Measurements from ENCODE around the gene DEFB114.
"Not testable (repeated sequence)": the region's sequence is repeated elsewhere in the genome, so short reads cannot be mapped to it uniquely, and the experiment has no call there.

Gene DEFB114

DNA sequence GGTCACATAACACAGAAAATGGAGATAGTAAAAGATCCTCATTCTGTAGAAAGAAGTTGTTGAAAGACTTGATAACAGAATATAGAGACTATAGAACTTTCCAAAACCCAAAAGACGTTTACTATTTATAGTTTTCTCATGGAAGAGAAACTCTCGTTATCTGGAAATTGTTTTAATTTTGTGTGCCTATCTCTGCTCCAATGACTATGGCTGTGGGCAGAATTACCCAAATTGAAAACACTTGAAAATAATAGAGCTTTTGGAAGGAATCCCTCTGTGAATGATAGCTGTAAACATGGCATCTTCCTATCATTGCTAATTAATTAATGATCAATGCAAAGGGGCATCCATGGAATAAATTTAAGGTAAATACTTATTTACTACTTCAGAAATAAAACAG is at the start of gene DEFB114:
TSS of gene DEFB114 (minus strand) at position 101 of the 400 bp plus-strand sequence. CDS start at position 42, 59 bp downstream.
- DNase-seq: no peak

- no peak for DNase-seq
These were observed 43.9 kb upstream of the DEFB114 start for GRCh38 chr6:50007819-50008218.

GRCh38 chr6:50003139-50003538 is 39.2 kb upstream of the DEFB114 start:
- no peak for DNase-seq

- no peak for DNase-seq
These were observed 31.3 kb upstream of the DEFB114 start for GRCh38 chr6:49995278-49995677.

- DNase-seq: no peak
These were observed 24.9 kb upstream of the DEFB114 start for GRCh38 chr6:49988900-49989299.

DNA sequence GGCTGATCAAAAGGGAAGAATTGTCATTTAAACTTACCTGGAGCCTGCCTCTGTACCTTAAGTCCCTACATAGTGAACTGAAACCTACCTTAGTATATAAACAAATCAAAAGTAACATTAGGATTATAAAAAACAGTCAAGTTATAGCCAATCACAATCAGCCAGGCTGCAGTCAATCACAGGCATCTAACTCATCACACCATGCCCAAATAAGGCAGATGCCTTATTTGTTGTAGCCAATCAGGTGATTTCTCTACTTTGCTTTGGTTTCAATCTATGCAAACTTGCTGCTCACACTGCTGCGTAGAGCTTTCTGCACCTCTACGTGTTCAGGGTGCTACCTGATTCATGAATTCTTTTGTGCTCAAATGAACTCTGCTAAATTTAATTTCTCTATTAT is 23.8 kb upstream of the DEFB114 start:
- no peak for DNase-seq

- DNase-seq: no peak
These were observed 22.6 kb upstream of the DEFB114 start for GRCh38 chr6:49986551-49986950.

DNA sequence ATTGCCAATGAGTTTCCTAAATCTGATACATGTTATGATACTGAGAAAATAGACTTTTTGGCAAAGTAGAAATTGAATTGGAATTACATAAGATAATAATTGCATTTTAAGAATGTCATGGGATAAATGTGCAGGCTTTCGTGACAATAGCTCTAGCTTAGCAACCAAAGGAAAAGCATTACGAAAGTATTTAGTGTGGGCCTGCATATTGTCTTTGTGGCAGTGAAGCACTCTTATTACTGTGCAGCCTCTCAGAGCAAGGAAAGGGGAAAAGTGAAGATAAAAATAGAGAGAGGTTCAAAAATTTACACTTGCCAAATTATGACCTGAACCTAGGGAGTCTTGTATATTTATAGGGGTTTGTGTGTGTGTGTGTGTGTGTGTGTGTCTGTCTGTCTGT is 18.1 kb upstream of the DEFB114 start:
- DNase-seq: no peak

- DNase-seq: no peak
These were observed 16.9 kb upstream of the DEFB114 start for GRCh38 chr6:49980898-49981297.

GRCh38 chr6:49979584-49979983 is 15.6 kb upstream of the DEFB114 start:
- no peak for DNase-seq

DNA sequence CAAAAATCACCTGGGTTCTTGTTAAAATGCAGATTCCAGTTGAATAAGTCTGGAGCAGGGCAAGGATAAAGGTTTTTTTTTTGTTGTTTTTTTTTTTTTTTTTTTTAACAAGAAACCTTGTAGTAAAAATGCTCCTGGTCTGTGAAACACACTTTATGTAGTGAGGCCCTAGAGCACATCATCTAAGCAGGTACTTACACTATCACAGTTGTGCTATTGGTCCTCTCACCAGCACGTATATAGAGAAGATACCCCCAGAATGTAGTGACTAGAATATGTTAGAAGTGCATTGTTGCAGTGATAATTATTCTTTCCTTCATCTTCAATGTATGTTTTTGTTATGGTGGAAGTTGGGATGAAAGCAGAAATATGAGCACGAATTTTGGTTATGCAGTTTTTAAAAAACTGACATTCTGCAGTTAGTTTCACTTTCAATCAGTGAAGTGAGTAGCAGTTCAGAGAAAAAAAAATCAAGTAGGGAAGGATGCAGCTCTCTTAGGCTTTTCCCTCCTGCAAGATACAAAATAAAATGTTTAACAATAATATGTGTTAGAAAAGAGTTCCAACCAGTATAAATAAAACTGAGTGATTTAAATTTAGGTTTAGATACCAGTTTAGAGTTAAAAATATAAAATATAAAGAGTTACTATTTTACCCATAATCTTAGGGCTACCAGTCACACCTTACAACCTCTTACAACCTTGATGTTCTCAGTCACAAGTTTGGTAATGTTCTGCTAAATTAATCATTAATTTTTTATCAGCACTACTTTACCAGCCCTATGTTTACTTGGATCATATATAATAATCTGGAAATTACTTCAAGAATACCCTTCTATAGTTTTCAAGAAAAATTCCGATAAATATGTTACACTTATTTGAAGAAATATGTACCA is 14.6 kb upstream of the DEFB114 start:
- DNase-seq: no peak

DNA sequence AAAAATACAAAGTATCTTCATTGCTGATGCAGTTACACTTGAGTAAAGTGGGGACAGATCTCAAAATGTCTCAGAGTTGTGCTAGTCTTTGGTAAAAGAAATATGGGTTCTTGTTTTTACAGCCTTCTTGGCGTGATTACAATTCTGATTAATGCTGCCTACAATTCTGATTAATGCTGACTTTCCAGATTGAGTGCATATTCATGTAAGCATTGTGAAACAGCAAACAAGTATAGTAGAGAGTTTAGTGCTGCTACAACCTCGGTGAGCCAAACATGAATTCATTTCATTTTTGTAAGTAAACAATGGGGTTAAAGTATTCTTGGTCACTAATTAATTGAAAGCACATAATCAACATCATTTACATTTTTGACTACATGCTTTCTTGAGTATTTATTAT is 5.6 kb upstream of the DEFB114 start, which contains the start of gene DEFB113:
TSS of gene DEFB113 (minus strand) at position 21 of the 400 bp plus-strand sequence. CDS start at position 21, 0 bp downstream.
- DNase-seq: no peak

DNA sequence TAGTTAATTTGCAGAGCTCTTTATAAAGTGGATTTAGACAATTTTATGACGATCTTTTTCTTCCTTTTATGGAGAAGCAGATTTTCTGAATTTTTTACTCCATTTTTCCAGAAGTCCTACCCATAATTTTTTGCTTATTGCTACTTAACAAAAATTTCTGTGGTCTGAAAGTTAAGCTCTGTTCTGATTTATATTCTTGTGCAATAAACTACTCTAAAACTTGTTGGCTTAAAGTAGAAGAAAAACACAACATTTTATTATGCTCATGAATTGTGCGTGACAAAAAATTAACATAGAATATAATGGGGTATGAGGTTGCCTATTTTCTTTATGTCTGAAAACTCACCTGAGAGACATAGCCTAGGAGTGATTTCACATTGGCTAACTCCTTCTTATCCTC is 2.9 kb upstream of the DEFB114 start:
- no peak for DNase-seq

GRCh38 chr6:49966334-49966733 is 2.4 kb upstream of the DEFB114 start:
- no peak for DNase-seq

- no peak for DNase-seq
These were observed 5.8 kb downstream of the DEFB114 start for GRCh38 chr6:49958180-49958579.

DNA sequence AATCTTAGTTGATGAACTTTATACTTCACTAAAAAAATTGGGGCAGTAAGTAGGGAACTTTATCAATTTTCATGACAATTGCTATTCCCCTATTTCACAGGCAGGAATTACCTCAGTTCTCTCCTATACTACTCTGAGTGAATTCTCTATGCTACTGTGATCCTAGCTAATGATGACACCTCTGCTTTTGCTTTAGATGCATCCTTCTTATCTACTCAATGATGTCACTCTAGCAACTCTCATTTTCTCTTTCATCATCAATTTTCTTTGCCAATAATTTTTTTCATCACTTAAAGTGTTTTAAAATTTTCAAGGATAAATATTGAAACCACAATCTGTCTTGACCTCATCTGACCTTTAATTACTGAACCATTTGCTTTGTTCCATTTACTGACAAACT is 8.1 kb downstream of the DEFB114 start:
- DNase-seq: no peak

- no peak for DNase-seq
These were observed 12.0 kb downstream of the DEFB114 start for GRCh38 chr6:49951926-49952325.

- no peak for DNase-seq
These were observed 13.6 kb downstream of the DEFB114 start for GRCh38 chr6:49950415-49950751.

GRCh38 chr6:49949062-49949461 is 14.9 kb downstream of the DEFB114 start:
- no peak for DNase-seq

GRCh38 chr6:49946835-49947234 is 17.1 kb downstream of the DEFB114 start:
- DNase-seq: no peak

GRCh38 chr6:49944068-49944467 is 19.9 kb downstream of the DEFB114 start:
- DNase-seq: not testable (repeated sequence)

DNA sequence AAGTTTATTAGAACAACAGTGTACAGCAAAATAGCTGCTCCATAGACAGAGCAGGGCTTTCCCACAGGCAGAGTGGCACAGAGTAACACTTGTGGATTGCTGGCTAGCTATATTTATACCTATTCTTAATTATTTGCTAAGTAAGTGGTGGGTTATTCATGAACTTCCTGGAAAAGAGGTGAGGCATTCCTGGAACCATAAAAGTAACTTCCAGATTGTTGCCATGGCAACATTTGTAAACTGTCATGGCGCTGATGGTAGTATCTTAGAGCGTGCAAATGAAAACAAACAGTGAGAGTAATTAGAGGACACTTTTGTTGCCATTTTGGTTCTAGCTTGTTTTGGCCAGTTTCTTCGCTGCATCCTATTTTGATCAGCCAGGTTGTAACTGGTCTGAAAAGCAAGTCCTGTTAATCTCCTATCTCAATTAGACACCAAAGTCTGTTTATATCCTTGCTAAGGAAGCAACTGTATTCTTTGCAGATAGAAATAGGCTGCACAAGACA is 23.9 kb downstream of the DEFB114 start:
- DNase-seq: no peak

GRCh38 chr6:49937811-49938210 is 26.2 kb downstream of the DEFB114 start:
- DNase-seq: no peak

DNA sequence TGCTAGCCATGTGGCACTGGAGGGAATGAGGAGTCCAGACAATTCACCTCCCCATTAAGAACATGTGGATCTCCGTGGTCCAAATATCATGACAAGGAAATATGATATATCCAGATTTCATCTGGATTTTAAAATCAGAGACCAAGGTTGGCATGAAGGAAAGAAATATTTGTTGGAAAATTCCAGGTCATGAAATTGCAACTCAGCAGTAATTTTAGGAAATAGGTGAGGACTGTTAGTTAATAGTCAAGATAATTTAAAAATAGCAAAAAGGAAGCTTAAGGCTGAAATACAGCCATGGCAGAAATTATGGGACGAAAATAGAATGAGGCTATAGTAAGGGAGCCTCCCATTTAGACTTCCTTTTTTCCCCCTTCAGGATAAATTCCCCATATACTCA is 26.9 kb downstream of the DEFB114 start:
- DNase-seq: no peak

- no peak for DNase-seq
These were observed 28.6 kb downstream of the DEFB114 start for GRCh38 chr6:49935387-49935786.
